Endodermal cell (in vitro differentiated cells): Measurements from ENCODE around the gene COL27A1. TPM values are rescaled to one million over a fixed set of nuclear protein-coding genes. Genes with fewer than 3 reads are reported as not detected.

ENCODE experiments used
- DNase-seq: peaks from one replicate; pipeline ENCODE4 v3.0.0-alpha.2; 2017
- H3K27ac ChIP-seq: 2 replicates; pipeline ENCODE4 v1.5.1; 2013; ENCODE audit warnings: mild to moderate bottlenecking, low read depth, low read length, moderate library complexity
- H3K27me3 ChIP-seq: 2 replicates; pipeline ENCODE4 v1.6.1; 2013; ENCODE audit warnings: mild to moderate bottlenecking, low read length, moderate library complexity; ENCODE audit not compliant: insufficient read depth, control insufficient read depth, poor library complexity, severe bottlenecking
- H3K36me3 ChIP-seq: 2 replicates; pipeline ENCODE4 v1.7.0; 2013; ENCODE audit warnings: mild to moderate bottlenecking, low read length, moderate library complexity; ENCODE audit not compliant: control insufficient read depth, insufficient read depth
- H3K4me1 ChIP-seq: one replicate; pipeline ENCODE4 v1.7.0; 2013; ENCODE audit warnings: low read length; ENCODE audit not compliant: control insufficient read depth, insufficient read depth
- H3K4me3 ChIP-seq: 2 replicates; pipeline ENCODE4 v1.5.1; 2013; ENCODE audit warnings: mild to moderate bottlenecking, low read length, moderate library complexity
- H3K9ac ChIP-seq: 2 replicates; pipeline ENCODE4 v1.6.1; 2013; ENCODE audit warnings: mild to moderate bottlenecking, low read length, moderate library complexity; ENCODE audit not compliant: poor library complexity, severe bottlenecking; ENCODE audit errors: extremely low read depth
- H3K9me3 ChIP-seq: 2 replicates; pipeline ENCODE4 v1.6.1; 2013; ENCODE audit warnings: mild to moderate bottlenecking, low read length, moderate library complexity; ENCODE audit not compliant: control insufficient read depth
- H3K27ac Mint-ChIP-seq: 2 replicates; pipeline ENCODE4 v1.8.0; 2020; ENCODE audit warnings: mixed read lengths
- H3K27me3 Mint-ChIP-seq: 2 replicates; pipeline ENCODE4 v1.8.0; 2021; ENCODE audit warnings: mild to moderate bottlenecking, mixed read lengths; ENCODE audit not compliant: insufficient read depth
- H3K36me3 Mint-ChIP-seq: 2 replicates; pipeline ENCODE4 v1.8.0; 2020; ENCODE audit warnings: low read depth, mixed read lengths
- H3K4me1 Mint-ChIP-seq: 2 replicates; pipeline ENCODE4 v1.8.0; 2020; ENCODE audit warnings: mixed read lengths
- H3K4me3 Mint-ChIP-seq: 2 replicates; pipeline ENCODE4 v1.8.0; 2020; ENCODE audit warnings: mild to moderate bottlenecking, moderate library complexity, mixed read lengths
- H3K9me3 Mint-ChIP-seq: 2 replicates; pipeline ENCODE4 v1.8.0; 2020; ENCODE audit warnings: mild to moderate bottlenecking, mixed read lengths
- CTCF ChIP-seq: fragments of 200-600 bp; sonication (generic); conservative IDR thresholded peaks from 2 replicates; pipeline ENCODE4 v1.5.0; 2021; ENCODE audit warnings: antibody characterized with exemption, mild to moderate bottlenecking
- WGBS, 2 experiments: methylation state at CpG; one replicate each; pipeline versions ENCODE4 v1.1.5 to v1.1.7; 2013; ENCODE audit warnings: missing lambda C conversion rate in 2 of 2, mixed read lengths in 1 of 2; ENCODE audit not compliant: insufficient coverage in 1 of 2, insufficient read length in 1 of 2; 5-methylcytosine and 5-hydroxymethylcytosine counted together
- total RNA-seq, 2 donors: library from RNA; stranded (reverse); fragmentation: NEBNext Ultra II Directional in 1 of 2; extraction: Animal tissue kit (Norgen Biotek cat#: 25700) in 1 of 2; gene quantifications; 2 replicates in 1 of 2; 3 replicates in 1 of 2; pipeline ENCODE4 v1.2.1, GENCODE V29; 2021

Gene COL27A1
- total RNA-seq, 2 donors from 2014 or later = 43.8 to 69.5 TPM

- no peaks in the 10 kb centered on the region for H3K9me3 ChIP-seq
- no peaks in the 10 kb centered on the region for H3K27me3 Mint-ChIP-seq
- H3K4me1 Mint-ChIP-seq = peaks cover 9% of the 10 kb centered on the region
- no peak overlapping the region for H3K4me3 ChIP-seq
- peaks cover 21% of the 10 kb centered on the region for H3K36me3 Mint-ChIP-seq
- peaks cover 65% of the 10 kb centered on the region for H3K36me3 ChIP-seq
- no peak overlapping the region for H3K9ac ChIP-seq
- H3K9me3 Mint-ChIP-seq = no peaks in the 10 kb centered on the region
- H3K4me3 Mint-ChIP-seq = no peak overlapping the region
- TF ChIP-seq CTCF = no peak
- no peak overlapping the region for H3K27ac Mint-ChIP-seq
- no peak overlapping the region for H3K27ac ChIP-seq
- peaks cover 3% of the 10 kb centered on the region for H3K4me1 ChIP-seq
- DNase-seq = no peak
- H3K27me3 ChIP-seq = no peaks in the 10 kb centered on the region
- 87 to 94% methylated on average over 7 to 8 of the region's 8 CpGs for WGBS, 2 experiments
Observed at GRCh38 chr9:114242837-114243236, 87.5 kb downstream of the COL27A1 start.

GRCh38 chr9:114243240-114243639, 87.9 kb downstream of the COL27A1 start:
- WGBS, 2 experiments = 97 to 100% methylated on average over 2 to 3 of the region's 3 CpGs
- Mint-ChIP-seq H3K36me3 (peaks cover 21% of the 10 kb centered on the region), H3K27ac (no peak overlapping the region), H3K27me3 (no peaks in the 10 kb centered on the region), H3K4me1 (peaks cover 9% of the 10 kb centered on the region), H3K4me3 (no peak overlapping the region), H3K9me3 (no peaks in the 10 kb centered on the region)
- Histone ChIP-seq H3K9me3 (no peaks in the 10 kb centered on the region), H3K27me3 (no peaks in the 10 kb centered on the region), H3K4me3 (no peak overlapping the region), H3K36me3 (peaks cover 69% of the 10 kb centered on the region), H3K27ac (no peak overlapping the region), H3K4me1 (peaks cover 3% of the 10 kb centered on the region), H3K9ac (no peak overlapping the region)
- no peak for DNase-seq
- peak; percentile 36 for TF ChIP-seq CTCF

- no peak overlapping the region for H3K27ac ChIP-seq
- H3K9ac ChIP-seq = no peak overlapping the region
- Mint-ChIP-seq H3K4me1 (no peaks in the 10 kb centered on the region), H3K27me3 (no peaks in the 10 kb centered on the region), H3K9me3 (no peaks in the 10 kb centered on the region), H3K27ac (no peak overlapping the region), H3K4me3 (no peak overlapping the region), H3K36me3 (peaks cover 21% of the 10 kb centered on the region)
- WGBS, 2 experiments = 90 to 97% methylated on average over 4 to 8 of the region's 8 CpGs
- no peaks in the 10 kb centered on the region for H3K27me3 ChIP-seq
- no peak overlapping the region for H3K4me3 ChIP-seq
- no peaks in the 10 kb centered on the region for H3K9me3 ChIP-seq
- TF ChIP-seq CTCF = no peak
- H3K36me3 ChIP-seq = peaks cover 70% of the 10 kb centered on the region
- H3K4me1 ChIP-seq = no peaks in the 10 kb centered on the region
- no peak for DNase-seq
Observed at GRCh38 chr9:114244570-114244969, 89.2 kb downstream of the COL27A1 start.
